ENCODE data around the gene TMEM8B.

- TF ChIP-seq, protein P1, sequence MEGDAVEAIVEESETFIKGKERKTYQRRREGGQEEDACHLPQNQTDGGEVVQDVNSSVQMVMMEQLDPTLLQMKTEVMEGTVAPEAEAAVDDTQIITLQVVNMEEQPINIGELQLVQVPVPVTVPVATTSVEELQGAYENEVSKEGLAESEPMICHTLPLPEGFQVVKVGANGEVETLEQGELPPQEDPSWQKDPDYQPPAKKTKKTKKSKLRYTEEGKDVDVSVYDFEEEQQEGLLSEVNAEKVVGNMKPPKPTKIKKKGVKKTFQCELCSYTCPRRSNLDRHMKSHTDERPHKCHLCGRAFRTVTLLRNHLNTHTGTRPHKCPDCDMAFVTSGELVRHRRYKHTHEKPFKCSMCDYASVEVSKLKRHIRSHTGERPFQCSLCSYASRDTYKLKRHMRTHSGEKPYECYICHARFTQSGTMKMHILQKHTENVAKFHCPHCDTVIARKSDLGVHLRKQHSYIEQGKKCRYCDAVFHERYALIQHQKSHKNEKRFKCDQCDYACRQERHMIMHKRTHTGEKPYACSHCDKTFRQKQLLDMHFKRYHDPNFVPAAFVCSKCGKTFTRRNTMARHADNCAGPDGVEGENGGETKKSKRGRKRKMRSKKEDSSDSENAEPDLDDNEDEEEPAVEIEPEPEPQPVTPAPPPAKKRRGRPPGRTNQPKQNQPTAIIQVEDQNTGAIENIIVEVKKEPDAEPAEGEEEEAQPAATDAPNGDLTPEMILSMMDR (IDR thresholded peaks at IDR 0.05): no peak
- TF ChIP-seq POLR2A (IDR thresholded peaks at IDR 0.05): no peak
Observed at GRCh38 chr9:35781066-35781465, 48.0 kb upstream of the TMEM8B start.
